Stimulated activated CD8-positive, alpha-beta memory T cell treated with anti-CD3 and anti-CD28 coated beads, Interleukin-15, amount 100 ng/mL, for 4 hours (primary cell): ENCODE measurements around the gene IGF2BP1.
"Not testable (repeated sequence)": the region's sequence is repeated elsewhere in the genome, so short reads cannot be mapped to it uniquely, and the experiment has no call there.

Experiments used
- DNase-seq, 2 donors: peaks; one replicate each; pipeline ENCODE4 v3.0.0-alpha.2; 2020; ENCODE audit warnings: low read depth in 2 of 2

Gene IGF2BP1

GRCh38 chr17:48995974-48996721 lies 1.0 kb upstream of the IGF2BP1 start:
- DNase-seq = no peak

- no peak for DNase-seq
These were observed 473 bp upstream of the IGF2BP1 start for GRCh38 chr17:48996722-48997102.

GRCh38 chr17:48997827-48998586 lies 822 bp downstream of the IGF2BP1 start:
- DNase-seq = no peak

GRCh38 chr17:48998587-48999440 lies 1.6 kb downstream of the IGF2BP1 start:
- no peak for DNase-seq

- no peak for DNase-seq
These were observed 3.8 kb downstream of the IGF2BP1 start for GRCh38 chr17:49000943-49001342.

- DNase-seq = no peak
These were observed 4.5 kb downstream of the IGF2BP1 start for GRCh38 chr17:49001671-49002070.

- DNase-seq = no peak
These were observed 5.1 kb downstream of the IGF2BP1 start for GRCh38 chr17:49002331-49002730.

- no peak for DNase-seq
These were observed 5.6 kb downstream of the IGF2BP1 start for GRCh38 chr17:49002766-49003165.

- DNase-seq = no peak
These were observed 6.6 kb downstream of the IGF2BP1 start for GRCh38 chr17:49003557-49004511.

- no peak for DNase-seq
These were observed 8.0 kb downstream of the IGF2BP1 start for GRCh38 chr17:49005140-49005539.

- not testable (repeated sequence) for DNase-seq
These were observed 11.7 kb downstream of the IGF2BP1 start for GRCh38 chr17:49008908-49009307.

- DNase-seq = no peak
These were observed 15.6 kb downstream of the IGF2BP1 start for GRCh38 chr17:49012769-49013255.

- no peak for DNase-seq
These were observed 16.4 kb downstream of the IGF2BP1 start for GRCh38 chr17:49013311-49014213.

- no peak for DNase-seq
These were observed 18.2 kb downstream of the IGF2BP1 start for GRCh38 chr17:49015179-49015923.

- no peak for DNase-seq
These were observed 19.0 kb downstream of the IGF2BP1 start for GRCh38 chr17:49015924-49016774.

- DNase-seq = no peak
These were observed 19.7 kb downstream of the IGF2BP1 start for GRCh38 chr17:49016775-49017463.

- no peak for DNase-seq
These were observed 21.0 kb downstream of the IGF2BP1 start for GRCh38 chr17:49018116-49018612.
